ENCODE results near the gene AQP1.

The AQP1 gene

GRCh38 chr7:30886608-30887011, 25.0 kb upstream of the AQP1 start:
- no peak for DNase-seq

- DNase-seq, result no peak
Measured at GRCh38 chr7:30887464-30887872, 24.2 kb upstream of the AQP1 start.

GRCh38 chr7:30888747-30889146, 22.9 kb upstream of the AQP1 start:
- no peak for DNase-seq

- no peak for DNase-seq
Measured at GRCh38 chr7:30890226-30890625, 21.4 kb upstream of the AQP1 start.

GRCh38 chr7:30893357-30893756, 18.3 kb upstream of the AQP1 start:
- no peak for DNase-seq

- DNase-seq, result no peak
Measured at GRCh38 chr7:30894009-30894408, 17.6 kb upstream of the AQP1 start.

- DNase-seq, result no peak
Measured at GRCh38 chr7:30894866-30895605, 16.6 kb upstream of the AQP1 start.

GRCh38 chr7:30896036-30896435, 15.6 kb upstream of the AQP1 start:
- DNase-seq, result no peak

GRCh38 chr7:30896783-30897637, 14.6 kb upstream of the AQP1 start:
- no peak for DNase-seq

- DNase-seq, result no peak
Measured at GRCh38 chr7:30897770-30898169, 13.9 kb upstream of the AQP1 start.

- DNase-seq, result no peak
Measured at GRCh38 chr7:30898411-30898810, 13.2 kb upstream of the AQP1 start.

- no peak for DNase-seq
Measured at GRCh38 chr7:30899066-30899465, 12.6 kb upstream of the AQP1 start.

- no peak for DNase-seq
Measured at GRCh38 chr7:30899630-30900029, 12.0 kb upstream of the AQP1 start.

GRCh38 chr7:30900053-30900452, 11.6 kb upstream of the AQP1 start:
- DNase-seq, result no peak

GRCh38 chr7:30900803-30901362, 10.8 kb upstream of the AQP1 start:
- no peak for DNase-seq

- DNase-seq, result no peak
Measured at GRCh38 chr7:30901856-30902255, 9.8 kb upstream of the AQP1 start.

GRCh38 chr7:30902466-30902865, 9.2 kb upstream of the AQP1 start:
- no peak for DNase-seq

GRCh38 chr7:30903146-30903545, 8.5 kb upstream of the AQP1 start:
- no peak for DNase-seq

GRCh38 chr7:30904561-30904960, 7.1 kb upstream of the AQP1 start:
- DNase-seq, result no peak

- DNase-seq, result no peak
Measured at GRCh38 chr7:30905078-30906012, 6.3 kb upstream of the AQP1 start.

- DNase-seq, result no peak
Measured at GRCh38 chr7:30906014-30906413, 5.6 kb upstream of the AQP1 start.

- no peak for DNase-seq
Measured at GRCh38 chr7:30906515-30907240, 5.0 kb upstream of the AQP1 start.
